GOT3 (cell line): ENCODE measurements around the gene REN.

Experiments
- DNase-seq: peaks from one replicate; lab custom pipeline; 2025; ENCODE audit warnings: mixed read lengths; lab: John Stamatoyannopoulos, UW

The REN gene

GRCh38 chr1:204106825-204107224 lies 59.3 kb downstream of the REN start:
- no peak for DNase-seq

GRCh38 chr1:204105131-204105515 lies 61.0 kb downstream of the REN start:
- no peak for DNase-seq
